ENCODE measurements around the gene GOSR2. TPM values are rescaled to one million over a fixed set of nuclear protein-coding genes. Genes with fewer than 3 reads are reported as not detected.

The GOSR2 gene
- total RNA-seq = 30.3 and 47.3 TPM in 2 replicates

DNA sequence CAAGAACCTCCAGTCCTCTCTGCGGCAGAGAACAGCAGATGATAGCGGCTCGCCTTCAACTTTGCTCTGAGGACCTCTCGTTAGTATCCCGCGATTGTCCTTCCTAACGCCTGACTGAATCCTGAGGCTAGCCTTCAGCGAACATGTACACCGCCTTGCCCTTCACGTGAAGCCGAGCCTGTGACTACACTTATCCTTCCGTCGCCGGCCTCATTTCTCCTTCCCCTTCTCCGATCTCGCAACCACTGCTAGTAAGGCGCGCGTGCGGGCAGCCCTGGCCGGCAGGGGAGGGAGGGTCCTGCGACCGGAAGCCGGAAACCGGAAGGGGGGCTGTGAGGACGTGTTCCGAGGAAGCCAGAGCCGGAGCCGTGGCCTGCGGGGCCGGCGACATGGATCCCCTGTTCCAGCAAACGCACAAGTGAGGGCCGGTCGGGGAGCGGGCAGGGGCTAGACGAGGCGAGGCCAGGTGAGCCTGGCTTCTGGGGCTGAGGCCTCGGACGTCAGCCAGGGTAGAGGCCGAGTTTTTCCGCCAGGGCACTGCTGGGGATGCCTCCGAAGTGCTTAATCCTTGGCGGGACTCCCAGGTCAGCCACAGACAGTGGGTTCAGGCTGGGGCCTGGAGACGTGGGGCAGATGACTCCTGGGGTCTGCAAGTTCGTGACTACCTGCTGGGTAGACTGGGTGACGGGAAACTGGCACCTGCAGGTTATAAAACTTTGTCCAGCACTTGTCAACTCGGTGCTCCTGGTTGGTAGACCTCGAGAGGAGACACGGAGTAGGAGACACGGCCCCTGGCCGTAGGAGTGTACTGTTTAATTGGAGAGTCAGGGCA lies at the start of gene GOSR2:
TSS of gene GOSR2 (plus strand) at position 357 of the 832 bp plus-strand sequence. CDS start at position 390, 33 bp downstream.

DNA sequence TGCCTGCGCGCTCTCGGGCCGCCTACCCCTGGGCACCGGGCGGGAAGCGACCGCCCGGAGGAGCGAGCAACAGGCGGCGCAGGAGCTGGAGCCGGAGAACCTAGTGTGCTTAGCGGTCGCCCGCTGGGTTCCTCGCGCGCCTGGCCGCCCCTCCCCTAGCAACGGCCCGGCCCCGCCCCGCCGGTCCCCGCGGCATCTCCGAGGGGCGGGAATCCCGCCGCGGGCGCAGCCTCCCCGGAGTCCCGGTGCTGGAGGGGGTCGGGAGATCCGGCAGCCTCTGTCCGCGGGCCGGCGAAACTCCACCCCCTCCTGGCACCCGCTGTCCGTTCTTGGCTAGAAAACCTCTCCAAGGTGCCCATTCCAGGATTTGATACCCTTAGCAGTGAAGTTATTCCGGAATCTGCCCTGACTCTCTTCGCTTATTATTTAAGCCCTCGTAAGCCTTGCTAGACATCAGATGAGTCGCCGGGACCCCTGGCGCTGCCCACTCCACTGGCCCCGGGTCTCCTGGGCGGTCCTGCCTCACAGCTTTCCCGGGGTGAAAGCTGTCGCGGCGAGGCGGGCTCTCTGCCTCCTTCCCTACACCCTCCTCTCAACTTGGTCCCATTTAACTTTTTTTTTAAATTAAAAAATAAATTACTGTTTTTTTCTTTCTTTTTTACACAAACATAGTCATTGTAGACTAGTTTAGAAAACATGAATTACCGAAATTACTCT lies 56.3 kb downstream of the GOSR2 start, which contains the start of gene RPRML:
TSS of gene RPRML (minus strand) at position 107 of the 717 bp plus-strand sequence. CDS start 246 bp downstream, outside the sequence.

Other genes starting within 250 kb of the GOSR2 start
- gene WNT3, start 104.5 kb upstream of the GOSR2 start, total RNA-seq = 0.16 and 0.72 TPM in 2 replicates
- gene WNT9B, start 71.6 kb upstream of the GOSR2 start, total RNA-seq = not detected in 2 replicates
- gene RPRML, start 56.1 kb downstream of the GOSR2 start, total RNA-seq = not detected in 2 replicates